Measurements from ENCODE around the gene SOHLH1. TPM values are rescaled to one million over a fixed set of nuclear protein-coding genes. Genes with fewer than 3 reads are reported as not detected.

SOHLH1 gene
- total RNA-seq, 1 experiment from 2014 or later = not detected

- POLR2A ChIA-PET (ENCODE audit: unreplicated experiment) = no interaction called here
Observed at GRCh38 chr9:135734616-135735144, 35.4 kb upstream of the SOHLH1 start.

GRCh38 chr9:135732569-135733257 lies 33.4 kb upstream of the SOHLH1 start:
- Histone ChIP-seq H3K27me3 (ENCODE audit: insufficient read depth, low read depth) (peaks cover 84% of the 10 kb centered on the region), H3K4me3 (no peak overlapping the region), H3K9me3 (ENCODE audit: insufficient read depth, low read depth) (no peaks in the 10 kb centered on the region), H3K79me2 (ENCODE audit: low read depth) (no peaks in the 10 kb centered on the region), H2AFZ (no peak overlapping the region), H3K4me2 (no peak overlapping the region), H3K4me1 (replicated peaks; ENCODE audit: insufficient read depth) (no peaks in the 10 kb centered on the region), H3F3A (ENCODE audit: insufficient read depth, low read depth) (no peaks in the 10 kb centered on the region), H3K36me3 (ENCODE audit: low read depth) (no peaks in the 10 kb centered on the region), H3K27ac (no peak overlapping the region), H4K20me1 (ENCODE audit: insufficient read depth) (no peaks in the 10 kb centered on the region), H3K9me2 (ENCODE audit: insufficient read depth) (no peaks in the 10 kb centered on the region)
- no peak for DNase-seq
- TF ChIP-seq CTCF (conservative IDR thresholded peaks at IDR 0.05) = no peak
- no peak for TF ChIP-seq EZH2 (IDR thresholded peaks at IDR 0.05; ENCODE audit: low read depth)
- intact Hi-C loops (cut with micrococcal nuclease; ENCODE audit: unreplicated experiment) = no loop called here
- CTCF ChIA-PET = no interaction called here
- BruUV-seq (replicated peaks) = no TSS peak
- POLR2A ChIA-PET (ENCODE audit: unreplicated experiment) = no interaction called here

More at GRCh38 chr9:135734616-135735144, 35.4 kb upstream of the SOHLH1 start:
- Histone ChIP-seq H3K27me3 (ENCODE audit: insufficient read depth, low read depth) (peaks cover 84% of the 10 kb centered on the region), H3K79me2 (ENCODE audit: low read depth) (no peaks in the 10 kb centered on the region), H3K36me3 (ENCODE audit: low read depth) (no peaks in the 10 kb centered on the region), H3F3A (ENCODE audit: insufficient read depth, low read depth) (no peaks in the 10 kb centered on the region), H3K4me2 (no peak overlapping the region), H3K4me3 (no peak overlapping the region), H3K9me3 (ENCODE audit: insufficient read depth, low read depth) (no peaks in the 10 kb centered on the region), H2AFZ (no peak overlapping the region), H3K4me1 (replicated peaks; ENCODE audit: insufficient read depth) (no peaks in the 10 kb centered on the region), H3K27ac (no peak overlapping the region), H3K9me2 (ENCODE audit: insufficient read depth) (no peaks in the 10 kb centered on the region), H4K20me1 (ENCODE audit: insufficient read depth) (0 out of 2 replicates have a peak, but pooled peaks cover 3% of the 10 kb centered on the region)
- BruUV-seq (replicated peaks) = no TSS peak
- intact Hi-C loops (cut with micrococcal nuclease; ENCODE audit: unreplicated experiment) = no loop called here
- TF ChIP-seq EZH2 (IDR thresholded peaks at IDR 0.05; ENCODE audit: low read depth) (no peak), CTCF (conservative IDR thresholded peaks at IDR 0.05) (no peak)
- CTCF ChIA-PET = no interaction called here
- peak in 1 of 2 experiments; percentile 3 for DNase-seq

- BruUV-seq (replicated peaks) = no TSS peak
- no peaks in the 10 kb centered on the region for H3K9me2 ChIP-seq (ENCODE audit: insufficient read depth)
- CTCF ChIA-PET = no interaction called here
- no peaks in the 10 kb centered on the region for H3F3A ChIP-seq (ENCODE audit: insufficient read depth, low read depth)
- TF ChIP-seq EZH2 (IDR thresholded peaks at IDR 0.05; ENCODE audit: low read depth) (no peak), CTCF (conservative IDR thresholded peaks at IDR 0.05) (no peak)
- no peak overlapping the region for H3K4me2 ChIP-seq
- H2AFZ ChIP-seq = no peak overlapping the region
- H3K9me3 ChIP-seq (ENCODE audit: insufficient read depth, low read depth) = no peaks in the 10 kb centered on the region
- H3K36me3 ChIP-seq (ENCODE audit: low read depth) = no peaks in the 10 kb centered on the region
- H3K4me1 ChIP-seq (replicated peaks; ENCODE audit: insufficient read depth) = no peaks in the 10 kb centered on the region
- no peak overlapping the region for H3K27ac ChIP-seq
- intact Hi-C loops (cut with micrococcal nuclease; ENCODE audit: unreplicated experiment) = no loop called here
- H3K27me3 ChIP-seq (ENCODE audit: insufficient read depth, low read depth) = peaks cover 80% of the 10 kb centered on the region
- H3K79me2 ChIP-seq (ENCODE audit: low read depth) = no peaks in the 10 kb centered on the region
- no peaks in the 10 kb centered on the region for H4K20me1 ChIP-seq (ENCODE audit: insufficient read depth)
- POLR2A ChIA-PET (ENCODE audit: unreplicated experiment) = no interaction called here
- DNase-seq = no peak
- H3K4me3 ChIP-seq = no peak overlapping the region
Observed at GRCh38 chr9:135731454-135731853, 32.2 kb upstream of the SOHLH1 start.
